ENCODE results near the gene CGB3.

The CGB3 gene

GRCh38 chr19:49004133-49004532 lies 20.0 kb downstream of the CGB3 start:
- H3K27me3 ChIP-seq (ENCODE audit: control insufficient read depth, insufficient read depth, low read length), result no peaks in the 10 kb centered on the region
- H3K4me3 ChIP-seq (ENCODE audit: low read length), result no peak overlapping the region
- peaks cover 19% of the 10 kb centered on the region for H3K36me3 ChIP-seq (ENCODE audit: control insufficient read depth, insufficient read depth, low read length)
- H3K27ac ChIP-seq (ENCODE audit: low read depth, low read length), result no peak overlapping the region
- no peak overlapping the region for H3K9ac ChIP-seq (ENCODE audit: low read length)
- no peaks in the 10 kb centered on the region for H3K4me1 ChIP-seq (ENCODE audit: control insufficient read depth, insufficient read depth, low read length)

GRCh38 chr19:48999481-49000325 lies 24.4 kb downstream of the CGB3 start:
- Histone ChIP-seq H3K36me3 (ENCODE audit: control insufficient read depth, insufficient read depth, low read length) (no peaks in the 10 kb centered on the region), H3K27me3 (ENCODE audit: control insufficient read depth, insufficient read depth, low read length) (no peaks in the 10 kb centered on the region), H3K4me3 (ENCODE audit: low read length) (no peak overlapping the region), H3K4me1 (ENCODE audit: control insufficient read depth, insufficient read depth, low read length) (no peaks in the 10 kb centered on the region), H3K27ac (ENCODE audit: low read depth, low read length) (no peak overlapping the region), H3K9ac (ENCODE audit: low read length) (no peak overlapping the region)

GRCh38 chr19:48997972-48998371 lies 26.2 kb downstream of the CGB3 start:
- no peaks in the 10 kb centered on the region for H3K36me3 ChIP-seq (ENCODE audit: control insufficient read depth, insufficient read depth, low read length)
- H3K9ac ChIP-seq (ENCODE audit: low read length), result no peak overlapping the region
- no peak overlapping the region for H3K4me3 ChIP-seq (ENCODE audit: low read length)
- H3K4me1 ChIP-seq (ENCODE audit: control insufficient read depth, insufficient read depth, low read length), result peaks cover 3% of the 10 kb centered on the region
- H3K27ac ChIP-seq (ENCODE audit: low read depth, low read length), result no peak overlapping the region
- H3K27me3 ChIP-seq (ENCODE audit: control insufficient read depth, insufficient read depth, low read length), result no peaks in the 10 kb centered on the region

- H3K27me3 ChIP-seq (ENCODE audit: control insufficient read depth, insufficient read depth, low read length), result no peaks in the 10 kb centered on the region
- H3K27ac ChIP-seq (ENCODE audit: low read depth, low read length), result peak overlapping the region; percentile 95
- H3K4me1 ChIP-seq (ENCODE audit: control insufficient read depth, insufficient read depth, low read length), result peaks cover 11% of the 10 kb centered on the region
- peaks cover 5% of the 10 kb centered on the region for H3K36me3 ChIP-seq (ENCODE audit: control insufficient read depth, insufficient read depth, low read length)
- peak overlapping the region; percentile 19 for H3K9ac ChIP-seq (ENCODE audit: low read length)
- H3K4me3 ChIP-seq (ENCODE audit: low read length), result peak overlapping the region; percentile 79
Measured at GRCh38 chr19:48994035-48994386, 30.1 kb downstream of the CGB3 start.

GRCh38 chr19:48993175-48994034 lies 30.7 kb downstream of the CGB3 start, which contains the start of the genes GYS1 and RUVBL2:
GYS1 (minus strand) TSS chr19:48993309; CDS start chr19:48993112, 197 bp downstream.
RUVBL2 (plus strand) TSS chr19:48993887; CDS start chr19:48993912, 25 bp downstream.
- Histone ChIP-seq H3K4me3 (ENCODE audit: low read length) (peak within 1 kb of the TSS; percentile 91), H3K27ac (ENCODE audit: low read depth, low read length) (peak within 1 kb of the TSS; percentile 95), H3K27me3 (ENCODE audit: control insufficient read depth, insufficient read depth, low read length) (no peaks in the 10 kb centered on the region), H3K36me3 (ENCODE audit: control insufficient read depth, insufficient read depth, low read length) (peaks cover 9% of the 10 kb centered on the region), H3K4me1 (ENCODE audit: control insufficient read depth, insufficient read depth, low read length) (peaks cover 11% of the 10 kb centered on the region), H3K9ac (ENCODE audit: low read length) (peak within 1 kb of the TSS; percentile 77)

GRCh38 chr19:48992581-48993174 lies 31.5 kb downstream of the CGB3 start:
- no peaks in the 10 kb centered on the region for H3K27me3 ChIP-seq (ENCODE audit: control insufficient read depth, insufficient read depth, low read length)
- H3K27ac ChIP-seq (ENCODE audit: low read depth, low read length), result peak overlapping the region; percentile 86
- H3K9ac ChIP-seq (ENCODE audit: low read length), result peak overlapping the region; percentile 77
- peaks cover 11% of the 10 kb centered on the region for H3K4me1 ChIP-seq (ENCODE audit: control insufficient read depth, insufficient read depth, low read length)
- peak overlapping the region; percentile 91 for H3K4me3 ChIP-seq (ENCODE audit: low read length)
- H3K36me3 ChIP-seq (ENCODE audit: control insufficient read depth, insufficient read depth, low read length), result peaks cover 9% of the 10 kb centered on the region

- Histone ChIP-seq H3K27me3 (ENCODE audit: control insufficient read depth, insufficient read depth, low read length) (no peaks in the 10 kb centered on the region), H3K27ac (ENCODE audit: low read depth, low read length) (peak overlapping the region; percentile 86), H3K9ac (ENCODE audit: low read length) (peak overlapping the region; percentile 77), H3K36me3 (ENCODE audit: control insufficient read depth, insufficient read depth, low read length) (peaks cover 9% of the 10 kb centered on the region), H3K4me3 (ENCODE audit: low read length) (peak overlapping the region; percentile 91), H3K4me1 (ENCODE audit: control insufficient read depth, insufficient read depth, low read length) (peaks cover 11% of the 10 kb centered on the region)
Measured at GRCh38 chr19:48991873-48992580, 32.1 kb downstream of the CGB3 start.

GRCh38 chr19:48991011-48991609 lies 33.0 kb downstream of the CGB3 start:
- Histone ChIP-seq H3K36me3 (ENCODE audit: control insufficient read depth, insufficient read depth, low read length) (peaks cover 10% of the 10 kb centered on the region), H3K4me3 (ENCODE audit: low read length) (peak overlapping the region; percentile 91), H3K4me1 (ENCODE audit: control insufficient read depth, insufficient read depth, low read length) (peaks cover 11% of the 10 kb centered on the region), H3K9ac (ENCODE audit: low read length) (peak overlapping the region; percentile 54), H3K27me3 (ENCODE audit: control insufficient read depth, insufficient read depth, low read length) (no peaks in the 10 kb centered on the region), H3K27ac (ENCODE audit: low read depth, low read length) (no peak overlapping the region)

GRCh38 chr19:48990400-48990799 lies 33.7 kb downstream of the CGB3 start:
- H3K27ac ChIP-seq (ENCODE audit: low read depth, low read length), result no peak overlapping the region
- H3K27me3 ChIP-seq (ENCODE audit: control insufficient read depth, insufficient read depth, low read length), result no peaks in the 10 kb centered on the region
- H3K36me3 ChIP-seq (ENCODE audit: control insufficient read depth, insufficient read depth, low read length), result peaks cover 16% of the 10 kb centered on the region
- no peak overlapping the region for H3K4me3 ChIP-seq (ENCODE audit: low read length)
- H3K4me1 ChIP-seq (ENCODE audit: control insufficient read depth, insufficient read depth, low read length), result peaks cover 11% of the 10 kb centered on the region
- H3K9ac ChIP-seq (ENCODE audit: low read length), result no peak overlapping the region

- Histone ChIP-seq H3K27me3 (ENCODE audit: control insufficient read depth, insufficient read depth, low read length) (no peaks in the 10 kb centered on the region), H3K36me3 (ENCODE audit: control insufficient read depth, insufficient read depth, low read length) (peaks cover 22% of the 10 kb centered on the region), H3K9ac (ENCODE audit: low read length) (no peak overlapping the region), H3K4me1 (ENCODE audit: control insufficient read depth, insufficient read depth, low read length) (peaks cover 11% of the 10 kb centered on the region), H3K4me3 (ENCODE audit: low read length) (no peak overlapping the region), H3K27ac (ENCODE audit: low read depth, low read length) (no peak overlapping the region)
Measured at GRCh38 chr19:48989701-48990291, 34.3 kb downstream of the CGB3 start.

- Histone ChIP-seq H3K36me3 (ENCODE audit: control insufficient read depth, insufficient read depth, low read length) (peaks cover 22% of the 10 kb centered on the region), H3K4me3 (ENCODE audit: low read length) (no peak overlapping the region), H3K4me1 (ENCODE audit: control insufficient read depth, insufficient read depth, low read length) (peaks cover 8% of the 10 kb centered on the region)
Measured at GRCh38 chr19:48988860-48989259, 35.3 kb downstream of the CGB3 start.

More at GRCh38 chr19:48988860-48989259, 35.3 kb downstream of the CGB3 start:
- H3K27ac ChIP-seq (ENCODE audit: low read depth, low read length), result no peak overlapping the region
- H3K9ac ChIP-seq (ENCODE audit: low read length), result no peak overlapping the region
- no peaks in the 10 kb centered on the region for H3K27me3 ChIP-seq (ENCODE audit: control insufficient read depth, insufficient read depth, low read length)

Measured in rectal smooth muscle tissue (tissue), 1 donor.